ENCODE measurements around the gene IRX6. TPM values are rescaled to one million over a fixed set of nuclear protein-coding genes. Genes with fewer than 3 reads are reported as not detected.

IRX6 gene
- 0.07 and 0.09 TPM in 2 replicates for total RNA-seq
- 0.15 and 0.31 TPM in 2 replicates for polyA plus RNA-seq

DNA sequence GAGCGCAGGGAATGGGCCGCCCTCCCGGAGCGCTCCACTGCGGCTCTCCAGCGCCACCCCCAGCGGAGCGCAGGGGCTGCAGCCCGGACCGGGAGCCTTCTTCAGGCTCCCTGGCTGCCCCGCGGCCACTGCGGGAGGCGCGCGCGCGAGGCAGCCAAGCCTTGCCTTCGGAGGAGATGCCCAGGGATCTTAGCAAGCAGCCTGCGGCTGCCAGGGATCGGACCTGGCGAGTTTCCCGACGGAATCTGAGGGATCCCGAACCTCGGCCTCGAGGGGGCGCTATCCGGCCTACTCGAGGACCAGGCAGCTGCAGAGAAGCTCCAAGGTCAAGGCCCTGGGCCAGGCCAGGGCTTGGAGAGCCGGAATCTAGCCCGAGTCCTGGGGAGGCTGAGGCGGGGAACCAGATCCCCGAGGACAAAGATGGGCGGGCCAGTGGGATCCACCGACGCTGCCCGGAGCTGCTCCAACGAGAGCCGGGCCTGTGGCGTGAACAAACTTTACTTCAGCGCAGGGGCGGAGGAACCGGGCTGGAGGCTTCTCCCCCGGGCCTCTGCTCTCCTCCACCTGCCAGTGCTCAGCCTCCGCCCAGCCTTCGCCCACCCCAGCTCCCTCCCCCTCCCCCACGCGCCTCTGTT is at the start of gene IRX6:
Gene IRX6, plus strand, starts transcription at position 567 of the 635 bp plus-strand sequence. CDS start 889 bp downstream, outside the sequence.
- DNase-seq (ENCODE audit: low read depth in 1 of 2, low spot score in 1 of 2): peak; percentile 5 to 77
- TF ChIP-seq, protein P1, sequence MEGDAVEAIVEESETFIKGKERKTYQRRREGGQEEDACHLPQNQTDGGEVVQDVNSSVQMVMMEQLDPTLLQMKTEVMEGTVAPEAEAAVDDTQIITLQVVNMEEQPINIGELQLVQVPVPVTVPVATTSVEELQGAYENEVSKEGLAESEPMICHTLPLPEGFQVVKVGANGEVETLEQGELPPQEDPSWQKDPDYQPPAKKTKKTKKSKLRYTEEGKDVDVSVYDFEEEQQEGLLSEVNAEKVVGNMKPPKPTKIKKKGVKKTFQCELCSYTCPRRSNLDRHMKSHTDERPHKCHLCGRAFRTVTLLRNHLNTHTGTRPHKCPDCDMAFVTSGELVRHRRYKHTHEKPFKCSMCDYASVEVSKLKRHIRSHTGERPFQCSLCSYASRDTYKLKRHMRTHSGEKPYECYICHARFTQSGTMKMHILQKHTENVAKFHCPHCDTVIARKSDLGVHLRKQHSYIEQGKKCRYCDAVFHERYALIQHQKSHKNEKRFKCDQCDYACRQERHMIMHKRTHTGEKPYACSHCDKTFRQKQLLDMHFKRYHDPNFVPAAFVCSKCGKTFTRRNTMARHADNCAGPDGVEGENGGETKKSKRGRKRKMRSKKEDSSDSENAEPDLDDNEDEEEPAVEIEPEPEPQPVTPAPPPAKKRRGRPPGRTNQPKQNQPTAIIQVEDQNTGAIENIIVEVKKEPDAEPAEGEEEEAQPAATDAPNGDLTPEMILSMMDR (IDR thresholded peaks at IDR 0.05; ENCODE audit: low read depth, low read length): peak; percentile 25
- H3K27ac ChIP-seq: no peak within 1 kb of the TSS
- no peaks in the 10 kb centered on the region for H3K36me3 ChIP-seq
- peaks cover 89% of the 10 kb centered on the region for H3K27me3 ChIP-seq
- peak within 1 kb of the TSS; percentile 32 for H3K4me3 ChIP-seq
- H3K9me3 ChIP-seq (ENCODE audit: low read depth): no peaks in the 10 kb centered on the region
- no peaks in the 10 kb centered on the region for H3K4me1 ChIP-seq (ENCODE audit: low read depth)

DNA sequence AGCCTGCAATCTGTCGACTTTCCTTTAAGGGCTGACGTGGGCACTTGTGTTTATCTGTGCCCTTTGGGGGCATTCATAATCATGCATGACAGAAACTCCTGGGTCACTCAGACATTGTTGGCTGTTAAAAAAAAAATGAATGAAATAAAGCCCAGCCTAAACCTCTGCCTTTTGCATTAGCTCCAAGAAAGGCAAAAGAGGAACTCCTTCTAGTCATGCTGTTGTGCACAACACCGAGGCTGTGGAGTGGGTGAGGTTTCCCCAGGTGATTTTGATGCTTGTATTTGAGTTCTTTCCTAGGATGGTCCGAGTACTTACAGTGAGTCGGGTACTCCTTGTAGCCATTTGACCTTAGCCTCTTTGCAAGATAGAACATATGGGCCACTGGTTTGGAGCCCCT is 49.6 kb upstream of the IRX6 start:
- no peaks in the 10 kb centered on the region for H3K36me3 ChIP-seq
- TF ChIP-seq, protein P1 (IDR thresholded peaks at IDR 0.05; ENCODE audit: low read depth, low read length): no peak
- DNase-seq (ENCODE audit: low read depth in 1 of 2, low spot score in 1 of 2): no peak
- no peaks in the 10 kb centered on the region for H3K9me3 ChIP-seq (ENCODE audit: low read depth)
- H3K27ac ChIP-seq: no peak overlapping the region
- H3K4me3 ChIP-seq: no peak overlapping the region
- peaks cover 7% of the 10 kb centered on the region for H3K4me1 ChIP-seq (ENCODE audit: low read depth)
- H3K27me3 ChIP-seq: peaks cover 6% of the 10 kb centered on the region

DNA sequence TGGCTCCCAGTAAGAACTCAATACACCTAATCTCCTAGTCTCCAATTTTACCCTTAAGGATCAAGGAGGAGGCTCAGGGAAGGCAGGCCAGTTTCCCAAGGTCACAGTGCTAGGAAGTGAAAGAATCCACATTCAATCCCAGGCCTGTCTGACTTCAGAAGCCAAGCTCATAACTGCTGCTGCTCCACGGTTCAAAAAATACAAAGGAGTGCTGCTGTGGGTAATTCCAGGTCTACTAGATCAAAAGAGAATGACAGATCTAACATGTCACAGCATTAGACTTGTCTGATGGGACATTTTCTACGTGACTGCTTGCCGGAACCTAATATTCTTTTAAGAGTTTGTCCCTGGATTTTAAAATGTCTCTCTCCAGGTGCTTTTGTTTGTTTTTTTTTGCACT is 48.8 kb upstream of the IRX6 start:
- Histone ChIP-seq H3K27me3 (peaks cover 6% of the 10 kb centered on the region), H3K27ac (no peak overlapping the region), H3K4me3 (no peak overlapping the region), H3K9me3 (ENCODE audit: low read depth) (no peaks in the 10 kb centered on the region), H3K4me1 (ENCODE audit: low read depth) (peaks cover 7% of the 10 kb centered on the region), H3K36me3 (no peaks in the 10 kb centered on the region)
- DNase-seq (ENCODE audit: low read depth in 1 of 2, low spot score in 1 of 2): no peak
- TF ChIP-seq, protein P1 (IDR thresholded peaks at IDR 0.05; ENCODE audit: low read depth, low read length): no peak

DNA sequence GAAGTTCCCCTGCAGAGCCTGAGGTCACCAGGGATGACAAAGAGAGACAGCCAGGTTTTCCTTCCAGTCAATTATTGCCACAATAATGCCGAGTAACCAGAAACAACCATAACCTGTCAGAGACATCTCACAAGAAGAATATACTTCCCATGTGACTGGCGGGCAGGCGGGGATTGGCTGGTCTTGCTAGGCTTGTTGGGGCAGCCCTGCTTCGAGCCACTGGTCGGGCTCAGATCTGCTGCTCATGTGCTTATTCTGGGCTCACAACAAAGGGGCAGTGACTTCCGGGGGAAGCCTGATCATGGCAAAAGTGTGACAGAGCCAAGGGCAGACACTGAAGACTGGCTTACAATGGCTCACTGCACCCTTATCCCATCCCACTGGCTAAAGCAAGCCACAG is 48.1 kb upstream of the IRX6 start:
- no peaks in the 10 kb centered on the region for H3K9me3 ChIP-seq (ENCODE audit: low read depth)
- H3K4me3 ChIP-seq: no peak overlapping the region
- peaks cover 7% of the 10 kb centered on the region for H3K4me1 ChIP-seq (ENCODE audit: low read depth)
- H3K36me3 ChIP-seq: no peaks in the 10 kb centered on the region
- H3K27me3 ChIP-seq: peaks cover 6% of the 10 kb centered on the region
- TF ChIP-seq, protein P1 (IDR thresholded peaks at IDR 0.05; ENCODE audit: low read depth, low read length): no peak
- H3K27ac ChIP-seq: no peak overlapping the region
- DNase-seq (ENCODE audit: low read depth in 1 of 2, low spot score in 1 of 2): no peak

DNA sequence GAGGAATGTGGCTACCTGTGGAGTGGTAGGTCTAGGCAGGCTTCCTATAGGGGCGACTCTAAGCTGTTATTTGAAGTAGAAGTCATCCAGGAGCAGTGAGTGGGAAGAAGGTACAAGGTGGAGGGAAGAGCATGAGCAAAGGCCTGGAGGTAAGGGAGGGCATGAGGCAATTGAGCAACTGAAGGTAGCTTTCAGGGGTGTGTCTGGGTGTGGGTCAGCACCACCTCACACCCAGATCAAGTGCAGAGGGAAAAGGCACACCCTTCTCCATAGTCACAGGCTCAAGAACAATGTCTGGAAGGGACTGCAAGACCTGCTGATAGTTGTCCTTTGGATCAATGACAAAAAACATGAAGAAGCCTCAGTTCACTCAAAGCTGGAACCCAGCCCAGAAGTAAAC is 46.5 kb upstream of the IRX6 start:
- Histone ChIP-seq H3K9me3 (ENCODE audit: low read depth) (no peaks in the 10 kb centered on the region), H3K36me3 (no peaks in the 10 kb centered on the region), H3K4me3 (no peak overlapping the region), H3K4me1 (ENCODE audit: low read depth) (no peaks in the 10 kb centered on the region), H3K27ac (no peak overlapping the region), H3K27me3 (peaks cover 6% of the 10 kb centered on the region)
- no peak for DNase-seq (ENCODE audit: low read depth in 1 of 2, low spot score in 1 of 2)
- TF ChIP-seq, protein P1 (IDR thresholded peaks at IDR 0.05; ENCODE audit: low read depth, low read length): no peak

Data from cardiac muscle cell (in vitro differentiated cells and primary cell).